ENCODE measurements around the gene MADD.

Gene MADD

DNA sequence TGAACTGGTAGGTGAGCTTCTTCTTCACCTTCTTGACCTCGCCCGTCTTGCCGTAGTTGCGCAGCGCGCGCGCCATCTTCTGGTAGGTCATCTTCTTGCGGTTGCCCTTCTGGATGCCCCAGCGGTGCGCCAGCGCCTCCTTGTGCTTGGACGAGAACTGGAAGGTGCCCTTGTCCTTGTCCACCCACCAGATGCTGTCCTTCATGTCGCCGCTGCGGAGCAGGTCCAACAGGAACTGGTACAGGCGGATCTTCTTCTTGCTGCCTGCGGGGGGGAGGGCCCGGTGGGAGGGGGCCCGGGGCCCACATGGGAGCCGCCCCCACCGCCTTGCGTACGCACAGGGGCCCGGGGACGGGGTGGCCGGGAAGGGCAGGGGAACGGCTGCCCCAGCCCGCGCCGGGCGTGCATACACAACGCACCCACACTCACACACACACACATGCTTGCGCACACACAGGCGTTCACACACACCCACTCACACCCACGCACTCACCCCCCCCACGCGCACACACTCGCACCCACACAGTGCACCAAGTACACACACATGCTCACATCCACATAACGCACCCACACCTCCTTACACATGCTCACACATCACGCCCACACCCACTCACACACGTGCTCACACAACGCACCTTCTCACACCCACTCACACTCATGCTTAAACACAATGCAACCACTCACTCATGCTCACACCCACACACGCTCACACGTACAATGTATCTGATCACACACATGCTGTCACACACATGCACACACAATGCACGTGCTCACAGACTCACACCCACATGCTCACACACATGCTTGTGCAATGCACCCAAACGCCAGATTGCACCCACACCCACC lies 85.6 kb downstream of the MADD start:
- DNase-seq (peak; percentile 64), ATAC-seq (no peak)
- Mint-ChIP-seq H3K4me1 (peaks cover 13% of the 10 kb centered on the region), H3K4me3 (no peak overlapping the region), H3K9me3 (no peaks in the 10 kb centered on the region), H3K27me3 (no peaks in the 10 kb centered on the region), H3K27ac (no peak overlapping the region), H3K36me3 (ENCODE audit: low read depth) (no peaks in the 10 kb centered on the region)

DNA sequence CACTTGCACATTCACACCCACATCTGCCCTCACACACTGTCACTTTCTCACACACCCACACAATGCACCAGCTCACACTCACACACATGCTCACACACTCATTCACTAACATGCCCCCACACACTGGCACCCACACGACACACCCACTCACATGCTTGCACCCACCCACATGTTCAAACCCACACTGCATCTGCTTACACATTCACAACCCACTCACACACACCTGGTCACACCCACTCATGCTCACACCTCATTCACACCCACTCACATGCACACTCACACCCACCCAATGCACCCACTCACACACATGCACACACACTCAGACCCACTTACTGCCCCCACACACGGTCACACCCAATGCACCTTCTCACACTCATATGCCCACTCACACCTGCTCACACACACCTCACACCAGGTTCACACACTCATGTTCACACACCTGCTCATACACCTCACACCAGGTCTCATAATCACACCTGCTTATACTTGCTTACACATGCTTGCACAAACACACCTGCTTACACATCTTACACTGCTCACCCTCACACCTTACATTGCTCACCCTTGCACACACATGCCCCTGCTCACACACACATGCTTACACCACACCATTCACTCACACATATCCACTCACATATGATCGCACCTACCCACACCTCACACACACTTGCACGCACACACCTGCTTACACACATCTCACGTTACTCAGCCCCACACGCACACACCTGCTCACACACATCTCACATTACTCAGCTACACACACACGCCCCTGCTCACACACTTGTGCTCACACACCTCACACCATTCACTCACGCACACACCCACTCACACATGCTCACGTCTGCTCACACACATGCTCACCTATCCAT lies 86.4 kb downstream of the MADD start:
- no peaks in the 10 kb centered on the region for H3K27me3 Mint-ChIP-seq
- no peak overlapping the region for H3K27ac Mint-ChIP-seq
- no peaks in the 10 kb centered on the region for H3K36me3 Mint-ChIP-seq (ENCODE audit: low read depth)
- ATAC-seq (no peak), DNase-seq (no peak)
- H3K4me3 Mint-ChIP-seq, result no peak overlapping the region
- peaks cover 16% of the 10 kb centered on the region for H3K4me1 Mint-ChIP-seq
- H3K9me3 Mint-ChIP-seq, result no peaks in the 10 kb centered on the region

DNA sequence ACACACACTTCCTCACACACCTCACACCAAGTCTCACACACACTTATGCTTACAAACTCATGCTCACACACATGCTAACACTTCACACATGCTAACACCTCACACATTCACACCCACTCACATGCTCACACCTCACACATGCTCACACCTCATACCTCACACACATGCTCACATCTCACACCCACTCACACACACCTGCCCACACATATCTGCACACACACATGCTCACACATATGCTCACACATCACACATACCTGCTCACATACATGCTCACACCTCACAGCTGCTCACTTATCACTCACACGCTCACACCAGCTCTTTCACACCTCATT lies 87.0 kb downstream of the MADD start:
- Mint-ChIP-seq H3K27ac (no peak overlapping the region), H3K4me1 (peaks cover 18% of the 10 kb centered on the region), H3K36me3 (ENCODE audit: low read depth) (no peaks in the 10 kb centered on the region), H3K27me3 (no peaks in the 10 kb centered on the region), H3K9me3 (no peaks in the 10 kb centered on the region), H3K4me3 (no peak overlapping the region)
- ATAC-seq (no peak), DNase-seq (no peak)

DNA sequence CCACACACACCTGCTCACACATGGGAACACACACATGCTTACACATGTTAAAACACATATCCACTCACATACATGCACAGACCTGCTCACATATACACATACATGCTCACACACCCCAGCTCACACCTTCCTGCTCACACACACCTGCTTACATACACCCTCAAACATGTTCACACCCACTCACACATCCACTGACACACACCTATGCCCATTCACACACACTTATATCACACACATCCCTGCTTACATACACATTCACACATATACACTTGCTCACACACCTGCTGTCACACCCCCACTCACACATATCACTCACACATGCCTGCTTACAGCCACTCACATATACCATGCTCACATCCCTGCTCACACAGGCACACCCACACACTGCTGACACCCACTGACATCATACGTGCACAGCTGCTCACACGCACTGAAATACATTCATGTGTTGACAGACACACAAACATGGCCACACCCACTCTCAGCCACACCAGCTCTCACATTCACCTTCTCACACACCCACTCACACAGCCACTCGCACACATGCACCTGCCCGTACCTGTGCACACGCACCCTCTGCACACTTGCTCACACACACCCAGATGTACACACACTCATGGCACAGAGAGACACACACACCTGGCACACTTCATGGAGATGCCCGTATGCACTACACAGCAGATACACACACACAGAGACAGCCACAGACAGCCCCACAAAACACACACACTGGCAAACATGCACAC lies 88.2 kb downstream of the MADD start:
- Mint-ChIP-seq H3K4me3 (no peak overlapping the region), H3K27me3 (no peaks in the 10 kb centered on the region), H3K4me1 (peaks cover 18% of the 10 kb centered on the region), H3K9me3 (no peaks in the 10 kb centered on the region), H3K36me3 (ENCODE audit: low read depth) (no peaks in the 10 kb centered on the region), H3K27ac (no peak overlapping the region)
- DNase-seq (no peak), ATAC-seq (no peak)

DNA sequence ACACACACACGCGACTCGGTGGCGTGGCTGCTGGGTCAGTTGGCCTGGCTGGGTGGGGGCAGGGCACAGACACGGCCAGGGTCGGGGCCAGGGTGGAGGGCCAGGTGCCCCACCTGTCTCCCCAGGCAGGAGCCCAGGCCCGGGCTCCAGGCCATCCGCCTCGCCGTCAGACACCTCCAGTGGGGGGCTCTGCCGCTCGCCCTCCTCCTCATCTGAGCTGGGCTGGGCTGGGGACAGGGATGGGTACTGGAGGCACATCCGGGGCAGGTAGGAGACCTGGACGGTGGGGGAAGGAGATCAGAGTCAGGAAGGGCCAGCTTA lies 88.8 kb downstream of the MADD start:
- Mint-ChIP-seq H3K36me3 (ENCODE audit: low read depth) (no peaks in the 10 kb centered on the region), H3K9me3 (no peaks in the 10 kb centered on the region), H3K27me3 (no peaks in the 10 kb centered on the region), H3K4me3 (no peak overlapping the region), H3K4me1 (peaks cover 18% of the 10 kb centered on the region), H3K27ac (no peak overlapping the region)
- no peak for DNase-seq
- no peak for ATAC-seq

DNA sequence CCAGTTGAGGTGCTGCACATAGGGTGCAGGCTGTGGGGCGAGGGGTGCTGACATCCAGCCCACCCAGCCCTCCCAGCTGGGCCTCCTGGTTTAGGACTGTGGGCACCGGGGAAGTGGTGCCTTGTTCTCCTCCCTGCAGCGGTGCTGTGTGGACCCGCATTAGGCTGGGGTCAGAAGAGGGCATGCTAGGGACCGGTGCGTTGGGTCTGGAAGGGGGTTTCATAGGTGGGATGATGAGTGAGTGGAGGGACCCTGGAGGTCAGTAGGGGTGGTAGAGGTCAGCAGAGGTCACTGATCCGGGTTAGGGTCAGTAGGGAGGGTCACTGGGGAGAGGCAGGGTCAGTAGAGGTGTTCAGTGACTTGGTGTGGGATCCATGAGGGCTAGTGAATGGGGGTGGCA lies 89.2 kb downstream of the MADD start:
- Mint-ChIP-seq H3K4me3 (no peak overlapping the region), H3K4me1 (peaks cover 18% of the 10 kb centered on the region), H3K27ac (no peak overlapping the region), H3K27me3 (no peaks in the 10 kb centered on the region), H3K9me3 (no peaks in the 10 kb centered on the region), H3K36me3 (ENCODE audit: low read depth) (no peaks in the 10 kb centered on the region)
- DNase-seq, result no peak
- no peak for ATAC-seq

DNA sequence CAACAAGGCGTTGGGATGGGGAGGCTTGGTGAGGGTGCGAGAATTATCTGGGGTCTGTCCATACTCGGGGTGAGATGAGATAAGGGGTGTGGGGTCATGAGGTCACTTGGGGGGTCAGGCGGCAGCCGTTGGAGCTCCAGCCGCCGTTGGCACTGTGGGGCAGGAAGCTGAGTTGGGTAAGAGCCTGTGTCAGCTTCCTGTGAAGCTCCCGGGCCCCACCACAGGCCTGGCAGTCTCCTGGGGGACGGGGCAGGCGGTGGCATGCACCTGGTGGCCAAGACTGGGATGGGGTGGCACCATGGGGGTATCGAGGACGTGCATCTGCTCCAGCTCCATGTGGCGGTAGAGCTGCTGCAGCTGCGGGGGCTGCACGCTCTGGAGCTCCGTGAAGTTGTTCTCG lies 89.7 kb downstream of the MADD start:
- DNase-seq, result peak; percentile 9
- Mint-ChIP-seq H3K4me3 (no peak overlapping the region), H3K4me1 (peaks cover 18% of the 10 kb centered on the region), H3K27me3 (no peaks in the 10 kb centered on the region), H3K27ac (no peak overlapping the region), H3K9me3 (no peaks in the 10 kb centered on the region), H3K36me3 (ENCODE audit: low read depth) (no peaks in the 10 kb centered on the region)
- ATAC-seq, result peak; percentile 18

DNA sequence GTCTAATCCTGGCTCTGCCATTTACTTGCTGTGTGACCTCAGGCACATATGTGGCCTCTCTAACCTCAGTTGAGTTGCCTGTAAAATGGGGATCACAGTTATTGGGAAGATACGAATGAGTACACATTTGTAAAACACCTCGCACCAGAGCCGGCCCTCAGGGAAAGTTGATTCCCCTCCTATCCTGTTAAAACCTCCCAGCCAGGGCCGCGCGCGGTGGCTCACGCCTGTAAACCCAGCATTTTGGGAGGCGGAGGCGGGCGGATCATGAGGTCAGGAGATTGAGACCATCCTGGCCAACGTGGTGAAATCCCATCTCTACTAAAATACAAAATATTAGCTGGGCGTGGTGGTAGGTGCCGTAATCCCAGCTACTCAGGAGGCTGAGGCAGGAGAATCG lies 90.4 kb downstream of the MADD start:
- Mint-ChIP-seq H3K9me3 (no peaks in the 10 kb centered on the region), H3K27me3 (no peaks in the 10 kb centered on the region), H3K27ac (no peak overlapping the region), H3K36me3 (ENCODE audit: low read depth) (no peaks in the 10 kb centered on the region), H3K4me3 (no peak overlapping the region), H3K4me1 (peaks cover 18% of the 10 kb centered on the region)
- no peak for ATAC-seq
- DNase-seq, result no peak

DNA sequence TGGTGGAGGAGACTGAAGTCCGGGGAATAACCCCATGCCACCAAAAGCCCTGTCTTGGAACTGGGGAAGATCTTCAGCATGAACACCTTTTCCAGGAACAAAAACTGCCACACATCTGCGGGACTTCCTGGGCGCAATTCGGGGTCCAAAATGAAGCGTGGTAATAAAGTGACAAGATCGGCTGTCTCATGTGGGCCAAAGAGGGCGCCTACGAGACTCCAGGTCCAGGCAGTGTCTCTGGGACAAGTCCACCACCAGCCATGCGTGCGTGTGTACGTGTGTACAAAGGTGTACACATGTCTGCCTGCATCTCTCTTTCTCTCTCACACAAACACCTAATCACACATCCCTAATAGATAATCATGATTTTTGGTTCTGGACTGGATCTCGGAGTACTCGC lies 91.5 kb downstream of the MADD start:
- no peak for ATAC-seq
- no peaks in the 10 kb centered on the region for H3K36me3 Mint-ChIP-seq (ENCODE audit: low read depth)
- H3K4me1 Mint-ChIP-seq, result peaks cover 24% of the 10 kb centered on the region
- peaks cover 2% of the 10 kb centered on the region for H3K27me3 Mint-ChIP-seq
- peak overlapping the region; percentile 23 for H3K27ac Mint-ChIP-seq
- H3K4me3 Mint-ChIP-seq, result no peak overlapping the region
- H3K9me3 Mint-ChIP-seq, result no peaks in the 10 kb centered on the region
- no peak for DNase-seq

DNA sequence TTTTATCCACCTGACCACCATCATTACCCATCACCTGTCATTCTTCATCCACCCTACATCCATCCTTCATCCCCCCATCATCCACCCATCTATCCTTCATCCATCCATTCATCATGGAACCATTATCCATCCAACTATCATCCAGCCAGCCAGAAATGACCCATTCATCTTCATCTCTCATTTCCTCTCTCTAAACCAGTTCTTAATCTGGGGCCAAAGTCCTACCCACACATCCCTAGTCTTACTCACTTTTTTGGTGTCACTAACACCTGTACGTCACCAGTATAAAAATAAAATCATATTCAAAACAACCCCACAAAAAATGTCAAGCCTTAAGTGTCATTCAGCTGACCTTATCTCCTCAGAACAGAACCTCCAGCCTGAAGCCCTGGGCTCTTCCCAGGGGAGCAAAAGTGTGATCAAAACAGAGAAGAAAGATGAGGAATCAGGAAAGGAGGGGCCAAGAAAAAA lies 96.1 kb downstream of the MADD start:
- no peak for ATAC-seq
- no peak overlapping the region for H3K4me3 Mint-ChIP-seq
- peak overlapping the region; percentile 41 for H3K27ac Mint-ChIP-seq
- no peaks in the 10 kb centered on the region for H3K9me3 Mint-ChIP-seq
- no peak for DNase-seq
- H3K27me3 Mint-ChIP-seq, result peaks cover 4% of the 10 kb centered on the region
- peaks cover 35% of the 10 kb centered on the region for H3K4me1 Mint-ChIP-seq
- no peaks in the 10 kb centered on the region for H3K36me3 Mint-ChIP-seq (ENCODE audit: low read depth)

DNA sequence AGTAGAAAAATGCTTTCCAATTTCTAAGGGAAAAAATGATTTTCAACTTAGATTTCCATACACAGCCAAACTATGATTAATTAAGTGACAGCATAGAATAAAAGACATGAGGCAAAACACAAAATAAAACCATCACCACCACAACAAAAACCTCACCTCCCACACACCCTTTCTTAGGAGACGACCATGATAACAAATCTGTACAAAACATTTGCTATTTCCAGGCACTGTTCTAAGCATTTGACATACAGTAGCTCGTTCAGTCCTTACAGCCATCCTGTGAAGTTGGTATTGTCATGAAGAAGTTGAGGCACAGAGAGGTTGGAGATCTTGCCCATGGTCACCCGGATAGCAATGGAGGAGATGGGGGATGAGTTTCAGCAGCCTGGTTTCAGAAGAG lies 99.7 kb downstream of the MADD start:
- Mint-ChIP-seq H3K36me3 (ENCODE audit: low read depth) (no peaks in the 10 kb centered on the region), H3K27ac (peak overlapping the region; percentile 89), H3K9me3 (no peaks in the 10 kb centered on the region), H3K27me3 (peaks cover 4% of the 10 kb centered on the region), H3K4me3 (peak overlapping the region; percentile 38), H3K4me1 (peaks cover 42% of the 10 kb centered on the region)
- no peak for DNase-seq
- ATAC-seq, result peak; percentile 25

DNA sequence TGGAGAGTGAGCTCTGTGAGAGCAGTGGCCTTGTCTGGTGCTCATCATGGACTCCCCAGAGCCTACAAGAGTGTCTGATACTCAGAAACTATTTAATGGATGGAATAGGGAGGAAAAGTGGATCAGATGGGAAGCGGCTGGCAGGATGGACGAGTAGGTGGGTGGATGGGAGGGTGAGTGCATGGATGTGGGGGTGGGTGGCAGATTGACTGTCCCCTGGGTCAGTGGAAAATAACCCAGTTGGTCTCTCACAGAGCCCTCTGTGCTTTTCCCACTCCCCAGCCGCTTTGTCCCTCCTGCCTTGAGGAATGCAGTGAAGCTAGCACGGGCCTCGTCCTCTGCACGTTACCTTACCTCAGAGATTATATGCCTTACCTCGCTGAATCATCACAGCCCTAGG lies 102.5 kb downstream of the MADD start:
- ATAC-seq (no peak), DNase-seq (no peak)
- no peak overlapping the region for H3K27ac Mint-ChIP-seq
- no peaks in the 10 kb centered on the region for H3K9me3 Mint-ChIP-seq
- peaks cover 42% of the 10 kb centered on the region for H3K4me1 Mint-ChIP-seq
- H3K4me3 Mint-ChIP-seq, result no peak overlapping the region
- no peaks in the 10 kb centered on the region for H3K27me3 Mint-ChIP-seq
- no peaks in the 10 kb centered on the region for H3K36me3 Mint-ChIP-seq (ENCODE audit: low read depth)

DNA sequence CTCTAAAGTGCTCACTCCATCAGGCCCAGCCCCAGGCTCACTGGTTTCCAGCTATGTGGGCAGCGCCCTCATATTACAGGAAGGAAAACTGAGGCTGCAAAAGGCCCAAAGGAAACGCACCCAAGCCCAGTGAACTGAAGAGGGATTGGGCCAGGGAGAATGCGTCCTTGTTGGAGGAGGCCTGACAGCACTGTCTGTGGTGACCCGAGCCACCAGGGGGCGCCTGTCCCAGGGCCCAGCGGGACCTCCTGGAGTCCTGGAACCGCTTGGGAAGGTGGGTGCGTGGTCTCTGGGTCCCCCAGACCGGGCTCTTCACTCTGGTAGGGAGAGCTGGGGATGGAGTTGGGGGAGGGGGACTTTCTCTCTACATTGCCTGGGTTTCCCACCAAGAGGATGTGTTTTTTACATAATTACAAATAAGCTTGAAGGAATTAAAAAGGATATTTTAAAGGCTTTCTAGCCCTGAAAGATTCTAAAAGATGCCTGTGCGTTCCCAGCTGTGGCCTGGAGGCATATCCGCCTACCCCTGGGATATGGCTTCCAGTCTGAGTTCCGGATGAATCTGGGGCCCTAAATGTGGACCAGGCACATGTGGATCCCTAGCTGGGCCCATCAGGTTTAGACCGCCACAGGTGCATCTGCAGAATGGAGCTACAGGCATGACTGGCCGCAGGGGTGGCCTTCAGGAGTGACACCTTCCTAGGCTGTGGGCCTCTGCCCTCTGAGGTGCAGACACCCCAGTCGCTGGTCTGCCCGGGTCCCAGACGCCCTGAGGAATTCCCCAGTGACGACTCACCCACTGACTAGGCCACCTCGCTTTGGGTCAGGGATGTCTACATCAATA lies 104.2 kb downstream of the MADD start:
- DNase-seq (peak; percentile 92), ATAC-seq (peak; percentile 75)

DNA sequence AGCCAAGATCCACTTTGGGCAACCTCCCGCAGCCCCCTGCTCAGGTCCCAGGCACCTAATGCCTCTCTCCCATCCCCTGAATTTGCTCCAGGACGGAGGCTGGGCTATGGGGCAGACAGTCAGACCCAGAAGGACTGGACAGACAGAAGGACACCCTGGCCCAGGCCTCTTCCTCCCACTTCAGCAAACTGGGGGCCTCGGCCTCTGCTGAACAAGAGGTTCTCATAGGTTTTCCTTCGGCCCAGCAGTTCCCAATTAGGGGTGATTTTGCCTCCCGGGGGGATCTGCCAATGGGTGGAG lies 104.7 kb downstream of the MADD start:
- ATAC-seq (no peak), DNase-seq (no peak)
- no peaks in the 10 kb centered on the region for H3K27me3 Mint-ChIP-seq
- H3K27ac Mint-ChIP-seq, result no peak overlapping the region
- H3K9me3 Mint-ChIP-seq, result no peaks in the 10 kb centered on the region
- H3K4me3 Mint-ChIP-seq, result no peak overlapping the region
- H3K36me3 Mint-ChIP-seq (ENCODE audit: low read depth), result no peaks in the 10 kb centered on the region
- H3K4me1 Mint-ChIP-seq, result peaks cover 27% of the 10 kb centered on the region

More for the DNA sequence above, 104.2 kb downstream of the MADD start:
- Mint-ChIP-seq H3K4me3 (no peak overlapping the region), H3K36me3 (ENCODE audit: low read depth) (no peaks in the 10 kb centered on the region), H3K9me3 (no peaks in the 10 kb centered on the region), H3K4me1 (peaks cover 33% of the 10 kb centered on the region), H3K27ac (no peak overlapping the region), H3K27me3 (no peaks in the 10 kb centered on the region)
